Subcutaneous abdominal adipose tissue (tissue), 5 donors: ENCODE data around the gene PLCB1.
"Not testable (repeated sequence)": the region's sequence is repeated elsewhere in the genome, so short reads cannot be mapped to it uniquely, and the experiment has no call there.

Experiments used
- H3K27ac ChIP-seq: one replicate; pipeline ENCODE4 v1.7.0; 2013; ENCODE audit warnings: low read depth, mild to moderate bottlenecking, inconsistent platforms, low read length, moderate library complexity
- H3K27me3 ChIP-seq, 5 donors: one replicate each; pipeline ENCODE4 v1.7.0; 2013; ENCODE audit warnings: low read length in 5 of 5, inconsistent platforms in 1 of 5; ENCODE audit not compliant: control insufficient read depth in 5 of 5, insufficient read depth in 4 of 5
- H3K36me3 ChIP-seq, 5 donors: one replicate each; pipeline ENCODE4 v1.7.0; 2013; ENCODE audit warnings: low read length in 5 of 5; ENCODE audit not compliant: control insufficient read depth in 5 of 5, insufficient read depth in 5 of 5
- H3K4me1 ChIP-seq, 5 donors: one replicate each; pipeline ENCODE4 v1.7.0; 2013; ENCODE audit warnings: low read length in 5 of 5, mild to moderate bottlenecking in 3 of 5, moderate library complexity in 1 of 5; ENCODE audit not compliant: control insufficient read depth in 5 of 5, insufficient read depth in 5 of 5
- H3K4me3 ChIP-seq, 5 donors: one replicate each; pipeline ENCODE4 v1.7.0; 2013; ENCODE audit warnings: low read length in 5 of 5, low read depth in 1 of 5
- H3K9ac ChIP-seq, 5 donors: one replicate each; pipeline ENCODE4 v1.7.0; 2013; ENCODE audit warnings: low read length in 5 of 5, mild to moderate bottlenecking in 4 of 5, moderate library complexity in 3 of 5
- H3K9me3 ChIP-seq, 5 donors: one replicate each; pipeline ENCODE4 v1.7.0; 2013; ENCODE audit warnings: low read length in 5 of 5; ENCODE audit not compliant: control insufficient read depth in 5 of 5
- donor health status: healthy.
- donor health status: healthy.
- donor health status: healthy.
- donor health status: healthy.
- donor health status: healthy.

The PLCB1 gene

GRCh38 chr20:8454137-8454712 is 322.2 kb downstream of the PLCB1 start:
- Histone ChIP-seq H3K27me3 (no peaks in the 10 kb centered on the region), H3K4me3 (no peak overlapping the region), H3K9me3 (no peaks in the 10 kb centered on the region), H3K36me3 (no peaks in the 10 kb centered on the region), H3K4me1 (no peaks in the 10 kb centered on the region), H3K27ac (no peak overlapping the region), H3K9ac (no peak overlapping the region)

GRCh38 chr20:8456765-8457164 is 324.7 kb downstream of the PLCB1 start:
- H3K4me3 ChIP-seq = no peak overlapping the region
- H3K9me3 ChIP-seq = no peaks in the 10 kb centered on the region
- H3K36me3 ChIP-seq = no peaks in the 10 kb centered on the region
- H3K4me1 ChIP-seq = no peaks in the 10 kb centered on the region
- H3K9ac ChIP-seq = no peak overlapping the region
- no peaks in the 10 kb centered on the region for H3K27me3 ChIP-seq
- no peak overlapping the region for H3K27ac ChIP-seq

DNA sequence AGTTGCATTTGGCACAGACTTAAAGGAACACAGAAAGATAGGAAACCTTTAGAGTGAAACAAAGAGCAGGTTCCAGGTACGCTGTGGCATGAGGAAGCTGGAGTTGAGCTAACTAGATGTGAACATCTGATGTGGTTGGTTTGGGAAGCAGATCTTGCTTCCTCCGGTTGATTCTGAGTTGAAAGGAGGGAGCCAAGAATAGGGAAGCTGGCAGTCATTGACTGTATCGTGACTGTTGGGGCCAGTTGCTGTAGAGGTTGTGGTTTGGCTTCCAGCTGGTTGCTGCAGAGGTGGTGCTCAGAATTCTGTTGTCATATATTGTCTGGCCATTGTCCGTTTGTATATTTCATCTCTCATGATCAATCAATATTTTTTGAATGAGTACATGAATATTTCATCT is 325.9 kb downstream of the PLCB1 start:
- no peak overlapping the region for H3K4me3 ChIP-seq
- H3K9ac ChIP-seq = no peak overlapping the region
- no peaks in the 10 kb centered on the region for H3K27me3 ChIP-seq
- no peak overlapping the region for H3K27ac ChIP-seq
- H3K4me1 ChIP-seq = no peaks in the 10 kb centered on the region
- no peaks in the 10 kb centered on the region for H3K36me3 ChIP-seq
- H3K9me3 ChIP-seq = no peaks in the 10 kb centered on the region

DNA sequence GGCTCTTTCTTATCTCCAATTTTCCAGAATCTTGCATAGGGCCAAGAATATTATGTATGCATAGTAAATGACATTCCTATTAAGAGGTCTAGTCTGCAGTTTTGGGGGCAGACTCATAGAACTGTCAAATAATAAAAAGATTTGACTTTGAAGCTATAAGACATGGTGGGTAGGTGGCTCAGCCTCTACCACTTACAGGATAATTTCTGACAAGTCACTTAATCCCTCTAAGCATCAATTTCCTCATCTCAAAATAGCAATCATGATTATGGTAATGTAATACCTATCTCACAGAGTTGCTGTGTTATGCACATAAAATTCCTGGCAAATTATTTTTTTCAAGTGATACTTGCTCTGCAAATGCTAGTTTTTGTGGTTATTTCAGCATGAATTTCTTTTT is 329.1 kb downstream of the PLCB1 start:
- no peaks in the 10 kb centered on the region for H3K4me1 ChIP-seq
- H3K36me3 ChIP-seq = no peaks in the 10 kb centered on the region
- no peak overlapping the region for H3K27ac ChIP-seq
- H3K9ac ChIP-seq = no peak overlapping the region
- H3K9me3 ChIP-seq = peaks cover 0 to 7% (median 6%) of the 10 kb centered on the region in 5 donors
- no peak overlapping the region for H3K4me3 ChIP-seq
- no peaks in the 10 kb centered on the region for H3K27me3 ChIP-seq

- Histone ChIP-seq H3K4me3 (no peak overlapping the region), H3K27ac (no peak overlapping the region), H3K27me3 (no peaks in the 10 kb centered on the region), H3K9ac (no peak overlapping the region), H3K4me1 (no peaks in the 10 kb centered on the region), H3K36me3 (no peaks in the 10 kb centered on the region), H3K9me3 (peaks cover 0 to 7% (median 6%) of the 10 kb centered on the region in 5 donors)
Observed at GRCh38 chr20:8464368-8464767, 332.3 kb downstream of the PLCB1 start.

- not testable (repeated sequence) for H3K4me1 ChIP-seq, H3K9me3 ChIP-seq, H3K27me3 ChIP-seq, H3K9ac ChIP-seq, H3K27ac ChIP-seq, H3K4me3 ChIP-seq, H3K36me3 ChIP-seq
Observed at GRCh38 chr20:8466781-8467180, 334.7 kb downstream of the PLCB1 start.

GRCh38 chr20:8470156-8470555 is 338.1 kb downstream of the PLCB1 start:
- no peaks in the 10 kb centered on the region for H3K9me3 ChIP-seq
- no peaks in the 10 kb centered on the region for H3K27me3 ChIP-seq
- H3K36me3 ChIP-seq = no peaks in the 10 kb centered on the region
- H3K9ac ChIP-seq = no peak overlapping the region
- H3K27ac ChIP-seq = no peak overlapping the region
- H3K4me1 ChIP-seq = no peaks in the 10 kb centered on the region
- H3K4me3 ChIP-seq = no peak overlapping the region

DNA sequence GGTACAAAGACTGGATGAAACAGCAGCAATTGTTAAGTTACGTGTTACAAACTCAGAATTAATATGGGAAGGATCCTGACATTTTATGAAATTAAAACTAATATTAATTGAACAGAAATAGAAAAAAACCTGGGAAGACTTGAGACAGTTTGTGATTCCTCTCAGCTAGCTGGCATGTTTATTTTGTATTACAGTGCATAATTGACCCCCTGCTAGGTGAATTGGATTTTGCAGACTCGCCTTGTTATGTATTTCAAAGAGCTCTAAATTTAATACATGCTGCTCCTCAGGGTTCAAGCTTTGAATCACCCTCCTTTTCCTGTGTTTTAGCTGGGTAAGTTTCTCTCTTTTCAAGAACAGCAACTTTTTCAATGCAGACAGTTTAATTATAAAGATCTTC is 339.4 kb downstream of the PLCB1 start:
- no peaks in the 10 kb centered on the region for H3K9me3 ChIP-seq
- no peaks in the 10 kb centered on the region for H3K27me3 ChIP-seq
- no peaks in the 10 kb centered on the region for H3K4me1 ChIP-seq
- no peaks in the 10 kb centered on the region for H3K36me3 ChIP-seq
- H3K4me3 ChIP-seq = no peak overlapping the region
- H3K9ac ChIP-seq = no peak overlapping the region
- no peak overlapping the region for H3K27ac ChIP-seq

DNA sequence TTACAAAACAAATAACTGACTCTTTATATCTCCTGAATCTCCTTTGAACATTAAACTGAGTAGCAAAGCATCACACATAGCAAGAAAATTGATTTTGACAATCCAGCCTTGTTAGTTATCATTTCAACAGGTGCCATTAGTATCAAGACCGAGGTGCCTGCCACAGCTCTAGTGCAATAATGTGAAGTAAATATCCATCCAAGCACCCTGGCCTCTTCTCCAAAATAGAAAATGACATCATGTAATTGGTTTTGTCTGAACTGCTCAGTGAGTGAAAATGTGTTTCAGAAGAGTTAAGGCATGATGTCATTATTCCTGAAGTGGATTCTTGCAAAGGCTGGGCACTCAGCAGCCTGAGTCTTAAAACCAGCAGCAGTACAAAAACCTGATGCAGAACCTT is 341.4 kb downstream of the PLCB1 start:
- Histone ChIP-seq H3K9me3 (no peaks in the 10 kb centered on the region), H3K4me3 (no peak overlapping the region), H3K36me3 (no peaks in the 10 kb centered on the region), H3K27me3 (no peaks in the 10 kb centered on the region), H3K4me1 (no peaks in the 10 kb centered on the region), H3K9ac (no peak overlapping the region), H3K27ac (no peak overlapping the region)

DNA sequence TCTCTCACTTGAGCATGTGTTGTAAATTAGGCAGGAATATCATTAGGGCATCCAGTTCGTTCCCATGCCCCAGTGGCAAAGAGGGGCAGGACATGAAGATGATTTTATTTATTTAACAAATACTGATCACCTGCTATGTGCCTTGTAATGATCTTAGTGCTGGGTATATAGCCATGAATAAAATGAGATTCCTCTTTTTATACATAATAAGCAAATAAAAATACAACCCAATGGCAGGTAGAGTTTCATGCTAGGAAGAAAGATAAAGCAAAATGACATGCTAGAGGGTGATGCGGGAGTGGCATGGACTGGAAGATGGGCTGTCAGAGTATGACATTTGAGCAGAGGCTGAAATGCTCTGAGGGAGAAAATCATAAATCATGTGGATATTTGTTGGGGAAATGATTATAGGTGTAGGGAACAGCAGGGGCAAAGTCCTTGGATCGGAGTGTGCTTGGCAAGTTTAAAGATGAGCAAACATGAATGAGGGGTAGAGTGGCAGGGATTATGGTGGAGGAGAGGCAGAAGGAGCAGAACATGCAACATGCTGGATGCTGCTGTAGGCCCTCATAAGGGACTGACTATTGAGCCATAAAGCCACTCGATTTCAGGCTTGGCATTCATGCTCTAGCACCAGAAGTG is 342.1 kb downstream of the PLCB1 start:
- Histone ChIP-seq H3K27ac (no peak overlapping the region), H3K36me3 (no peaks in the 10 kb centered on the region), H3K4me3 (no peak overlapping the region), H3K4me1 (no peaks in the 10 kb centered on the region), H3K27me3 (no peaks in the 10 kb centered on the region), H3K9me3 (no peaks in the 10 kb centered on the region), H3K9ac (no peak overlapping the region)
